HEK293 (cell line): ENCODE measurements around the gene PIP5K1B.

Experiments
- CTCF ChIA-PET: fragments of 350-600 bp; formaldehyde crosslinking; extraction: SDS; loops from one replicate; lab custom pipeline; 2021; ENCODE audit warnings: antibody characterized with exemption; lab: Yijun Ruan, JAX
- POLR2A ChIA-PET: fragments of 300-600 bp; formaldehyde crosslinking; extraction: SDS; loops from one replicate; lab custom pipeline; 2020; ENCODE audit warnings: antibody characterized with exemption, inconsistent platforms; lab: Yijun Ruan, JAX
- H3K27ac ChIP-seq: fragments of 200-500 bp; sonication (Bioruptor generic); 2 replicates; pipeline ENCODE4 v1.5.1; 2014; ENCODE audit warnings: low read depth, low read length, control low read depth, inconsistent platforms; ENCODE audit errors: extremely low read depth
- H3K36me3 ChIP-seq, 2 experiments: fragments of 200-500 bp in 1 of 2; sonication (Bioruptor generic) in 1 of 2; 1 replicate in 1 of 2; 2 replicates in 1 of 2; pipeline ENCODE4 v1.5.1; 2014 to 2017; ENCODE audit warnings: inconsistent platforms in 2 of 2, low read length in 2 of 2; ENCODE audit not compliant: control insufficient read depth in 2 of 2, insufficient read depth in 1 of 2
- H3K4me1 ChIP-seq: fragments of 200-500 bp; sonication (Bioruptor generic); 2 replicates; pipeline ENCODE4 v1.5.1; 2014; ENCODE audit warnings: mild to moderate bottlenecking, low read length, inconsistent platforms; ENCODE audit not compliant: control insufficient read depth, insufficient read depth
- H3K4me3 ChIP-seq: 2 replicates; pipeline ENCODE4 v1.5.1; 2011; ENCODE audit warnings: low read depth, mild to moderate bottlenecking, control low read depth, low read length, moderate library complexity
- H3K9me3 ChIP-seq: fragments of 200-500 bp; sonication (Bioruptor generic); 2 replicates; pipeline ENCODE4 v1.5.1; 2014; ENCODE audit warnings: low read depth, low read length, inconsistent platforms; ENCODE audit not compliant: control insufficient read depth, insufficient read depth
- CTCF ChIP-seq: fragments of 450-650 bp; formaldehyde crosslinking; IDR thresholded peaks from 2 replicates; pipeline ENCODE4 v1.5.1; 2016; ENCODE audit warnings: missing biosample characterization, missing genetic modification characterization
- PRDM4 ChIP-seq: fragments of 450-650 bp; formaldehyde crosslinking; IDR thresholded peaks from 2 replicates; pipeline ENCODE4 v1.5.1; 2017; ENCODE audit warnings: missing biosample characterization, missing genetic modification characterization
- ZBTB44 ChIP-seq: fragments of 450-650 bp; IDR thresholded peaks from 2 replicates; pipeline ENCODE4 v1.5.1; 2018; ENCODE audit warnings: missing biosample characterization, mild to moderate bottlenecking, missing genetic modification characterization
- ZNF121 ChIP-seq: fragments of 450-650 bp; formaldehyde crosslinking; IDR thresholded peaks from 2 replicates; pipeline ENCODE4 v1.5.1; 2016; ENCODE audit warnings: missing biosample characterization, missing genetic modification characterization
- ZNF132 ChIP-seq: fragments of 450-650 bp; formaldehyde crosslinking; IDR thresholded peaks from 2 replicates; pipeline ENCODE4 v1.5.1; 2017; ENCODE audit warnings: missing biosample characterization, missing genetic modification characterization, borderline replicate concordance
- ZNF133 ChIP-seq: fragments of 450-650 bp; formaldehyde crosslinking; IDR thresholded peaks from 2 replicates; pipeline ENCODE4 v1.5.1; 2016; ENCODE audit warnings: missing biosample characterization, missing genetic modification characterization
- ZNF184 ChIP-seq: fragments of 450-650 bp; IDR thresholded peaks from 2 replicates; pipeline ENCODE4 v1.5.1; 2018; ENCODE audit warnings: missing biosample characterization, mild to moderate bottlenecking, missing genetic modification characterization
- ZNF221 ChIP-seq: fragments of 450-650 bp; formaldehyde crosslinking; IDR thresholded peaks from 2 replicates; pipeline ENCODE4 v1.5.1; 2017; ENCODE audit warnings: missing biosample characterization, missing genetic modification characterization, borderline replicate concordance
- ZNF23 ChIP-seq: fragments of 450-650 bp; formaldehyde crosslinking; IDR thresholded peaks from 2 replicates; pipeline ENCODE4 v1.5.1; 2016; ENCODE audit warnings: missing biosample characterization, missing genetic modification characterization, borderline replicate concordance
- ZNF248 ChIP-seq: fragments of 450-650 bp; formaldehyde crosslinking; IDR thresholded peaks from 2 replicates; pipeline ENCODE4 v1.5.1; 2017; ENCODE audit warnings: missing biosample characterization, missing genetic modification characterization
- ZNF266 ChIP-seq: fragments of 450-650 bp; formaldehyde crosslinking; IDR thresholded peaks from 2 replicates; pipeline ENCODE4 v1.5.1; 2016; ENCODE audit warnings: missing biosample characterization, missing genetic modification characterization, low read depth
- ZNF280D ChIP-seq: fragments of 450-650 bp; formaldehyde crosslinking; IDR thresholded peaks from 2 replicates; pipeline ENCODE4 v1.5.1; 2016; ENCODE audit warnings: missing biosample characterization, missing genetic modification characterization
- ZNF560 ChIP-seq: fragments of 450-650 bp; formaldehyde crosslinking; IDR thresholded peaks from 2 replicates; pipeline ENCODE4 v1.5.1; 2017; ENCODE audit warnings: missing biosample characterization, missing genetic modification characterization, borderline replicate concordance
- ZNF561 ChIP-seq: fragments of 450-650 bp; IDR thresholded peaks from 2 replicates; pipeline ENCODE4 v1.5.1; 2018; ENCODE audit warnings: missing biosample characterization, missing genetic modification characterization, borderline replicate concordance
- ZNF600 ChIP-seq: fragments of 450-650 bp; formaldehyde crosslinking; IDR thresholded peaks from 2 replicates; pipeline ENCODE4 v1.5.1; 2016; ENCODE audit warnings: missing biosample characterization, missing genetic modification characterization
- ZNF621 ChIP-seq: fragments of 450-650 bp; formaldehyde crosslinking; IDR thresholded peaks from 2 replicates; pipeline ENCODE4 v1.5.1; 2017; ENCODE audit warnings: missing biosample characterization, missing genetic modification characterization
- ZNF76 ChIP-seq: fragments of 450-650 bp; formaldehyde crosslinking; IDR thresholded peaks from 2 replicates; pipeline ENCODE4; 2016; ENCODE audit warnings: low read depth, missing biosample characterization, missing genetic modification characterization, borderline replicate concordance
- ZNF776 ChIP-seq: fragments of 450-650 bp; formaldehyde crosslinking; IDR thresholded peaks from 2 replicates; pipeline ENCODE4 v1.5.0; 2017; ENCODE audit warnings: missing biosample characterization, missing genetic modification characterization, borderline replicate concordance
- ZXDB ChIP-seq: fragments of 450-650 bp; formaldehyde crosslinking; IDR thresholded peaks from 2 replicates; pipeline ENCODE4 v1.5.1; 2016; ENCODE audit warnings: missing biosample characterization, missing genetic modification characterization

Gene PIP5K1B

DNA sequence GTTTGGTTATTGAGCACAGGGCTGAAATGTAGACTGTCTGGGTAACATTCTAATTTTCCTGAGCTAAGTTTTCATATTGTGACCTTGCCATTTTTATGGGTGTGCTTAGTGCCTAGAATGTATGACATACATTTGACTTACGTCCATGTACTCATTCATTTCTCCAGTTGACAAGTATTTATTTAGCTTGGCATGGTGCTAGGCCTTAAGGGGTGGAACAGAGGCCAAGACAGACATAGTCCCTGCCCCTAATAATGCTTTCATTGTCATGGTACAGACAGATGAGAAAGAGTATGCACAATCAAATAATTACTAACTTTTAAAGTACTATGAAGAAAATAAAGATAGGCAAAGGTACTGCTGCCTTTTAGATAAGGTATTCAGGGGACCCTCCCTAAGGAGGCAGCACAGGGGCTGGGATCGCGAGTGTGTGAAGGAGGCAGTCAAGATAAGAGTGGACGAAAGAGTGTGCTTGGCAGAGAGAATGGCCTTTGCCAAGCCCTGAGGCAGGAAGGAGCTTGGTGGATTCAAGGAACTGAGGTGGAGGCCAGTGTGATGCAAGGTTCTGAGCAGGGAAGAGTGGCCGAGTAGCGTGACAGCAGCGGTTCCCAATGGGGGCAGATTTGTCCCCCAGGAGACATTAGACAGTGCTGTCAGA is 128.0 kb downstream of the PIP5K1B start:
- Histone ChIP-seq H3K9me3 (no peaks in the 10 kb centered on the region), H3K4me3 (no peak overlapping the region), H3K27ac (no peak overlapping the region), H3K36me3 (no peaks in the 10 kb centered on the region), H3K4me1 (no peaks in the 10 kb centered on the region)
- ChIA-PET POLR2A (no interaction called here), CTCF (interaction anchor here (0.9 to 1.1 kb wide), 2 partner anchors 11 to 15 kb away, joined by 3 read pairs; no protein-coding TSS in a partner anchor)
- no peak for TF ChIP-seq CTCF (tag by site-specific recombination)
- no peak for TF ChIP-seq ZNF600 (tag by site-specific recombination)
- TF ChIP-seq ZNF248 (tag by site-specific recombination) = no peak
- TF ChIP-seq ZBTB44 (tag by site-specific recombination) = no peak

DNA sequence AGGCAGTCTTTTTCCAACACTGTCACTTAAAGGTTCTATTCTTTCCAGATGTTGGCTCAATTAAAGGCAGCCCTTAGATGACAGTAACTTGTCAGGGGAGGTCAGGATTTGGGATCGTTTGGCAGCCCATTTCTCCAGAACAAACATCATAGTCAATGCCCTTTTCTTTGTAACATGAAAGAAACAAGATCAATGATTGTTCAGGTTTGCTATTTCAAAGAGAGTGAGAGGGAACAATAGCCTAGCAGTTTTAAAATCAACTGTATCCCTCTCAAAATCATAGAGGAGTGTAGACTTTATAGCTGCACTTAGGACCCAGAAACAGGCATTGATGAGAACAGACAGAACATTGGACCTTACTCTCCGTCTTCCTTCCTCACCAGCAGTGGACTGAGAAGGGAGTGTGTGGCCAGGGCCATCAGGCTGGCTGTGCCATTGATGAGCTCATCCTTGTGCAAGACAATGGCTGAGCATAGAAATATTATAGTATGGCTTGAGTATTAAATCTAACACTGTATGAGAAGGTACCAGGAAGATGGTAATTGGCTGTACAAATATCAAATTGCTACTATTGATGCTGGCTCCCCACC is 130.0 kb downstream of the PIP5K1B start:
- CTCF ChIA-PET = interaction anchor here (0.6 to 0.8 kb wide), 2 partner anchors 10 to 200 kb away, joined by 3 read pairs; partner anchors contain the start of gene FXN
- H3K36me3 ChIP-seq = no peaks in the 10 kb centered on the region
- POLR2A ChIA-PET = no interaction called here
- H3K9me3 ChIP-seq = no peaks in the 10 kb centered on the region
- H3K4me3 ChIP-seq = no peak overlapping the region
- no peak for TF ChIP-seq ZNF621 (tag by site-specific recombination)
- no peak for TF ChIP-seq ZNF23 (tag by site-specific recombination)
- no peak for TF ChIP-seq PRDM4 (tag by site-specific recombination)
- TF ChIP-seq ZNF221 (tag by site-specific recombination) = no peak
- no peak for TF ChIP-seq ZNF121
- no peak for TF ChIP-seq ZNF561
- no peak for TF ChIP-seq ZNF132 (tag by site-specific recombination)
- no peak for TF ChIP-seq ZXDB (tag by site-specific recombination)
- no peak for TF ChIP-seq ZNF266
- no peak for TF ChIP-seq ZNF776 (tag by site-specific recombination)
- no peak for TF ChIP-seq ZNF560 (tag by site-specific recombination)
- TF ChIP-seq ZNF184 (tag by site-specific recombination) = no peak
- TF ChIP-seq ZNF76 = no peak
- TF ChIP-seq ZNF280D = no peak
- TF ChIP-seq ZNF133 (tag by site-specific recombination) = no peak
- no peak overlapping the region for H3K27ac ChIP-seq
- H3K4me1 ChIP-seq = no peaks in the 10 kb centered on the region
